AG10803 (cell line): Measurements from ENCODE around the gene USP46.

Experiments
- DNase-seq: peaks from one replicate; pipeline ENCODE4 v3.0.0; 2010; ENCODE audit warnings: low read depth
- H3K4me3 ChIP-seq: 2 replicates; pipeline ENCODE4 v1.5.1; 2011; ENCODE audit warnings: mild to moderate bottlenecking, low read length, control low read depth
- TF ChIP-seq, protein P1 (sequence below): conservative IDR thresholded peaks from 2 replicates; pipeline ENCODE4 v1.5.1; 2011; ENCODE audit warnings: mild to moderate bottlenecking, low read length, control low read depth, inconsistent platforms

Gene USP46

DNA sequence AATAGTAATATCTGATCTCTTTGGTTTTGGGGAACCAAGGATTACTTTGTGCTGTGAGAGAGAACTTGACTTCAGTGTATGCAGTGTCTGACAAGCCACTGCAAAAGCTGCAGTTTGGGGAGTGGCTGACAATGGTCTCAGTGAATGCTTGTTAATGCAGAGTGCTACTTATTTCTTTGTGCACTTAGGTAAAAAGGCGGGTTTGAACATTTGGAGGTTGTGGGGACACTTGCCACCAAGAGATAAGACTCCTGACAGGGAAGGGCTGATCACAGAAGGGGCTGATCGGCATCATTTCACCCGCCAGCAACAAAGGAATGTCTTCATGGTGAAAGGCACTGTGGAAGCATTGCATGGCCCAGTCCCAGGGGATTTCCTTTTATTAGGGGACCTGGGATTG lies 28.6 kb upstream of the USP46 start:
- no peak for DNase-seq
- H3K4me3 ChIP-seq = no peak overlapping the region
- TF ChIP-seq, protein P1, sequence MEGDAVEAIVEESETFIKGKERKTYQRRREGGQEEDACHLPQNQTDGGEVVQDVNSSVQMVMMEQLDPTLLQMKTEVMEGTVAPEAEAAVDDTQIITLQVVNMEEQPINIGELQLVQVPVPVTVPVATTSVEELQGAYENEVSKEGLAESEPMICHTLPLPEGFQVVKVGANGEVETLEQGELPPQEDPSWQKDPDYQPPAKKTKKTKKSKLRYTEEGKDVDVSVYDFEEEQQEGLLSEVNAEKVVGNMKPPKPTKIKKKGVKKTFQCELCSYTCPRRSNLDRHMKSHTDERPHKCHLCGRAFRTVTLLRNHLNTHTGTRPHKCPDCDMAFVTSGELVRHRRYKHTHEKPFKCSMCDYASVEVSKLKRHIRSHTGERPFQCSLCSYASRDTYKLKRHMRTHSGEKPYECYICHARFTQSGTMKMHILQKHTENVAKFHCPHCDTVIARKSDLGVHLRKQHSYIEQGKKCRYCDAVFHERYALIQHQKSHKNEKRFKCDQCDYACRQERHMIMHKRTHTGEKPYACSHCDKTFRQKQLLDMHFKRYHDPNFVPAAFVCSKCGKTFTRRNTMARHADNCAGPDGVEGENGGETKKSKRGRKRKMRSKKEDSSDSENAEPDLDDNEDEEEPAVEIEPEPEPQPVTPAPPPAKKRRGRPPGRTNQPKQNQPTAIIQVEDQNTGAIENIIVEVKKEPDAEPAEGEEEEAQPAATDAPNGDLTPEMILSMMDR = no peak

DNA sequence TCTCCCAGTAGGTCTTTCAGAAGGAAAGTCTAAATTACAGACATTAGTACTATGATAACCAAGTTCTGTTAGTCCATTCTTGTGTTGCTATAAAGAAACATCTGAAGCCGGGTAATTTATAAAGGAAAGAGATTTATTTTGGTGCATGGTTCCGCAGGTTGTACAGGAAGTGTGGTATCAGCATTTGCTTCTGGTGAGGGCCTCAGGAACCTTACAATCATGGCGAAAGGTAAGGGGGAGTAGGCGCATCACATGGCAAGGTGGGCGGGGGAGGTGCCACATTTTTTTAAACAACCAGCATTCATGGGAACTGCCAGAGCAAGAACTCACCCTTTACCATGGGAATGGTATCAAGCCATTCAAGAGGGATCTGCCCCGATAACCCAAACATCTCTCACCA lies 26.2 kb upstream of the USP46 start:
- TF ChIP-seq, protein P1 = no peak
- no peak for DNase-seq
- H3K4me3 ChIP-seq = no peak overlapping the region

DNA sequence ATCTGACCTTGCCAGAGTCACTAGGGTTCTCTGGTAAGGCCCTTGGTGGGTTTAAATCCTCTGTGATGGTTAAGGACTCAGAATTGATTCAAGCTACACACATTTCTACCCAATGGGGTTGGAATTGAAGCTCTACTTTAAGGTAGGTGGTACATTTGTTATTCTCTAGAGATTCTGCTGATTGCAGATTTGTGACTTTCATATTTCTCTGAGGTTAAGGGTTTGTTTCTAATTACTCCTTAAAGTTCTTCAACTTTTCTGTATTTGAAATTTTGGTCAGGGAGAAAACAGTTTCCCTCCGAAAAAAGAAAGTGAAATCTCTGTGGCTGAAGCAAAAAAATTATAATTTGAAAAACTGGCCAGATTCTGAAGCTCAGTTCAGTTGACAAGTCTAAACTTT lies 25.8 kb upstream of the USP46 start:
- no peak overlapping the region for H3K4me3 ChIP-seq
- TF ChIP-seq, protein P1 = no peak
- no peak for DNase-seq

DNA sequence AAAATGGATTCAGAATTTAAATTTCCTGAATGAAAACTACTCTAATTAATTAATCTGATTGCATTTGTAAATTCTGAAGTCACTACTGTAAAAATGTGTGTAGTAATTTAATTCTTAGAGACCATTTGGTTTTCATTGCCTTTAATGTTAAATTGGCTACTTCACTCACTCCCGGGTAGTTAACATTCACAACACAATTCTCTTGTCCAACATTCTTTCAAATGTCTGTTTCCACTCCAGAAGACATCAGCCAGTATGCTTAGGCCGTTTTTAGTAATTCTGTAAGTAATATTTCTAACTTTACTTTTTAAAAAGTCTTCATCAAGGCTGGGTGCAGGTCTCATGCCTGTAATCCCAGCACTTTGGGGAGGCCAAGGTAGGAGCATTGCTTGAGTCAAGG lies 21.3 kb upstream of the USP46 start:
- DNase-seq = no peak
- H3K4me3 ChIP-seq = no peak overlapping the region
- TF ChIP-seq, protein P1 = no peak

DNA sequence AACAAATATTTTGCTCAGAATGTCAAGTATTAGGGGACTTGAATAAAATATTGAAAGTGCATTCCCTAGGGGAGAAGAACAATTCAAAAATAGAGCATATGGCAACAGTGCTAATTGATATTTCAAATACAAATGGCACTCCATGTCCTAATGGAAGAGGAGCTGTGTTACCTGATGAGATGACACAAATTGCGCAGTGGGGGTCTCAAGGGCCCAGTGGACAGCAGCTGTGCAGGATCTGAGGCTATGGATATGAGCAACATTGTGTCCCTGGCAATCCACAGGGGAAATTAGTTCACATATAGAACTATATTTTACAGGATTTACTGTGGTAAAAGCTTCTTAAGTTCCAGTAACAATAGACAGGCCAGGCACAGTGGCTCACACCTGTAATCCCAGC lies 17.4 kb upstream of the USP46 start:
- H3K4me3 ChIP-seq = no peak overlapping the region
- DNase-seq = no peak

DNA sequence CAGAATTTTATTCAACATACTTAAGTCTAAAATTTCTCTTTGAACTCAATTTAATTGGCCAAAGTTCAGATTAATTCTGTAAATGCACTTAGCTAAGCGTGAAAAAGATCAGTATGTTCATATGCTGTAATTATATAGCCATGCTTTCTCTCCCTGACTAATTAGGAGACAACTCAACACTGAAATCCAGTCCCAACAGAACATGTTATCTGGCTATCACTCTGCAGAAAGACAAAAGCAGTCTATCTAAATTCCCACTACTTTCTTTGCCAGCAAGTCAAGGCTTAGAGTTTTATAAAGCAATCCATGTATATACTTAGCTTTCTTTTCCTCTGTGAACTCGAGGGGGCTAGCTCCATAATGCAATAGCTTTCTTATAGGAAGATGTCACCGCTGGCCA lies 16.0 kb upstream of the USP46 start:
- H3K4me3 ChIP-seq = no peak overlapping the region
- TF ChIP-seq, protein P1 = no peak
- DNase-seq = no peak

More for the DNA sequence above, 17.4 kb upstream of the USP46 start:
- TF ChIP-seq, protein P1 = no peak

DNA sequence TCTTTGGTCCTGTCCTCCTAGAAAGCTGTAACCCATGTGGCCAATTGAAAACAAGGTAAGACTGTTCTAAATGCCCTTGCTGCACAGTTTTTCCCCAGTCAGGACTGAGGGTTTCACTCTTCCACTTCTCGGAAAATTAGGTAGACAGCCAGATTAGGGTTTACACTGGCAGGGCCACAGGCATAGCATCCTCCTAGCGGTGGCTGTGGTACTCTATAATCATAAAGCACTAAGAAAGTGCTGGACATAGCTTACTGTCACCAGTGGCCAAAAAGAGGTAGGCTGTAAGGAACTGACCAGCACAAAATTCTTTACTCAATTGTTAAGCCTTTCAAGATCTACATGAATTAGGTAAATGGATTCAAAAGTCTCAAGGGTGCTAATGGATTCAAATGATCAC lies 11.6 kb upstream of the USP46 start:
- DNase-seq = no peak
- no peak overlapping the region for H3K4me3 ChIP-seq
- TF ChIP-seq, protein P1 = no peak
